ENCODE measurements around the gene LGSN.
"Not testable (repeated sequence)": the region's sequence is repeated elsewhere in the genome, so short reads cannot be mapped to it uniquely, and the experiment has no call there.

Gene LGSN

GRCh38 chr6:63303476-63303875 lies 16.3 kb downstream of the LGSN start:
- no peak for FAIRE-seq

DNA sequence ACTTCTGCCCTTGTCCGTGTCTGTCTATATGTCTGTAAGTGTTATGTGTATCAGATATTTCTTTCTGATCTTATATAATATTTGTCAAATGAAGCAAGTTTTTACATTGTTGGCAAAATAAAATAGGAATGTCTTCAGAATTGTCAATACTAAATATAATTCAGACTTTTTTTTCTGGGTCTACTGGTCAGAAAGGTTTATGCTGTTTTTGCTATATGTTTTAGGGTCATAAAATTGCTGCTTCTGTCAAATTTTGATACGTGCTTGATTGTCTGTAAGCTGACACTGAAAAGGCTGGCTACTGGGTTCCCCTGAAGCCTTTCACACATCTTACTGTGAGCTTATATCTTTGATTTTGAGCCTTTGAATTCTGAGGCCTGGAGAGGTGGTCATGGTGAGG lies 20.1 kb downstream of the LGSN start:
- no peak for FAIRE-seq

DNA sequence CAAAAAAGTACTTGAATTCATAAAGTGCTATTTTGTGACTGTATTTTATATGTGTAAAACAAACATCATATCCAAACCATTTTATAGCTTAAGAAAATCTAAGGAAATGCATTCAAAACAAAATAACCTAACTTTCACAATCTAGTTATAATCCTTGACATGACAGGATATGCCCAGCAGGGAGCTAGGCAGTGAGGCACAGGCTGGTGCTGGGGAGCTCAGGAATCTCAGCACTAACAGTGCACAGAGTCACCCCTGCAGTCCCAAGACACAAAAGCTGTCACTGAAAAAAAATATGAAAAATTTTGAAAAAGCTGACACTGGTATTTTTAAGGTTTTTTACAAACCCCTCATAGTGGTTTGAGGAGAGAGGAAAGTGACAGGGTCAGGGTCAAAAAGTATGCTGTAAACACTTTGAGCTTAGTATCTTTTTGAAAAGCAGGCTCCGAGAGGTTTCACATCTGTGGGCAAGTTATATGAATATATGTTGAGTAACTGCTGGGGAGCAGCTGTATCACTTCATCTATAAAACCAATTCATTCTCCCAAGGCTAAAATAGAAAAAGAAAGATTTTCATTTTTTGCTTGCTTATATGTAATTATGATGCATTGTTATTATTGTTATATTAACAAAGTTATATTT lies 24.1 kb downstream of the LGSN start:
- no peak for FAIRE-seq

- no peak for FAIRE-seq
Observed at GRCh38 chr6:63290492-63291058, 29.2 kb downstream of the LGSN start.

GRCh38 chr6:63289269-63289872 lies 30.4 kb downstream of the LGSN start:
- FAIRE-seq, result no peak

- FAIRE-seq, result no peak
Observed at GRCh38 chr6:63280639-63281180, 39.1 kb downstream of the LGSN start.

- no peak for FAIRE-seq
Observed at GRCh38 chr6:63278916-63279315, 40.9 kb downstream of the LGSN start.

- no peak for FAIRE-seq
Observed at GRCh38 chr6:63275953-63276352, 43.8 kb downstream of the LGSN start.

DNA sequence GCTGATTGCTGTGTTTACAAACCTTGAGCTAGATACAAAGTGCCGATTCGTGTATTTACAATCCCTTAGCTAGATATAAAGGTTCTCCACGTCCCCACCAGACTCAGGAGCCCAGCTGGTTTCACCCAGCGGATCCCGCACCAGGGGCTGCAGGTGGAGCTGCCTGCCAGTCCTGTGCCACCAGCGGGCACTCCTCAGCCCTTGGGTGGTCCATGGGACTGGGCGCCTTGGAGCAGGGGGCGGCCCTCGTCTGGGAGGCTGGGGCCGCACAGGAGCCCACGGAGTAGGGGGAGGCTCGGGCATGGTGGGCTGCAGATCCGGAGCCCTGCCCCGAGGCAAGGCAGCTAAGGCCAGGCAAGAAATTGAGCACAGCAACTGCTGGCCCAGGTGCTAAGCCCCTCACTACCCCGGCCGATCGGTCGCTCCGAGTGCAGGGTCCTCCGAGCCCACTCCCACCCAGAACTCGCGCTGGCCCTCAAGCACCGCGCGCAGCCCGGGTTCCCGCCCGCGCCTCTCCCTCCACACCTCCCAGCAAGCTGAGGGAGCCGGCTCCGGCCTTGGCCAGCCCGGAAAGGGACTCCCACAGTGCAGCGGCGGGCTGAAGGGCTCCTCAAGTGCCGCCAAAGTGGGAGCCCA lies 44.9 kb downstream of the LGSN start:
- FAIRE-seq, result not testable (repeated sequence)

DNA sequence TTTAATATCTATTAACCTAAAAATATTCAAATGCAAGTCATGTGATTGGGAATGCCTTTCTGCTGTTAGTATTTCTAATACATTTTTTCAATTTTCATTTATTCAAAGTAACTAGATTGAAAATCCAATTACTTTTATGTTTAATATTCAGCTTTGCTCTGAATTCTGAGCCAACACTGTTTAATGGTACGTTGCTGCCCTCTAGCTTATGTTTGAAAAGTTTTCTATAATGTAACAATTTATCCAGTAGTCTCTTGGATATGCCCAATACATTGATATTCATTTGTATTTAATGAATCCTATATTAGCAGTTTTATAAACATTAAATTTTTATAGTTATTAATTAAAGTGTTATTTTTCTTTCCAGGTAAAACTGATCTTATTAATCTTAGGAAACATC lies 47.4 kb downstream of the LGSN start:
- FAIRE-seq, result peak; percentile 63

- no peak for FAIRE-seq
Observed at GRCh38 chr6:63269470-63269869, 50.3 kb downstream of the LGSN start.

- FAIRE-seq, result no peak
Observed at GRCh38 chr6:63268574-63268973, 51.2 kb downstream of the LGSN start.

DNA sequence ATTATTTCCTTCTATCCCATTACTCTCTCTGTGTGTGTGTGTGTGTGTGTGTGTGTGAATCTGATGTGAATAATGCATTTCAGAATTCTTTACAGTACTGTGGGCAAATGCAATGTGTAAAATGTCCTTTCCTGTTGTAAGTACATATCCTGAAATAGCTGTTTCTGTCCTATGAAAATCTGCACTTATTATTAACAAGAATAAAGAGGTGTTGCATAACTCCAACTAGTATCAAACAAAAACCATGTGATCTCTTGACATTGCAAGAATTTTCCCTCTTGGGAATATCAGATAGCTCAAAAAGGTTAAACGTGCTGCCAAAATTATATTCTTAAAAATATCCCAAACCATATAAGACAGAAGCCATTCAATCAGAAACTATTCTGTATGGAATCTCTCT lies 52.0 kb downstream of the LGSN start:
- no peak for FAIRE-seq

- no peak for FAIRE-seq
Observed at GRCh38 chr6:63267046-63267445, 52.7 kb downstream of the LGSN start.

DNA sequence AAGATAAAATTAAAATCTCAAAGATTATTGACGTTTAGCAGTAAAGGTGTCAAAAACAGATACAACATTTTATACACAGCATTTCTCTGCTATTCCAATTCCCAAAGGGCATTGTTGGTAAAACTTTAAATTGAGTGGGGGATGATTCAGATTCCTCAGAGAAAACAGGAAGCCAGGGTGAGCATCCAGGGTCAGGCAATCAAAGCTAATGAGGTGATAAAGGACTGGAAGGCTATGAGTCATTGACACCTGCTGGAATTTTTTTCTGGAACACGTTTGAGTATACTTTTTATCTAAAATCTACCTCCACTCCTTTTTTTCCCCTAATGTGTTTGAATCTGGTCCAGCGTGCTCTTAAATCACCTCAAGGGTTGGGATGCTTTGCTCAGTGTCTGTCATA lies 56.3 kb downstream of the LGSN start:
- FAIRE-seq, result no peak

DNA sequence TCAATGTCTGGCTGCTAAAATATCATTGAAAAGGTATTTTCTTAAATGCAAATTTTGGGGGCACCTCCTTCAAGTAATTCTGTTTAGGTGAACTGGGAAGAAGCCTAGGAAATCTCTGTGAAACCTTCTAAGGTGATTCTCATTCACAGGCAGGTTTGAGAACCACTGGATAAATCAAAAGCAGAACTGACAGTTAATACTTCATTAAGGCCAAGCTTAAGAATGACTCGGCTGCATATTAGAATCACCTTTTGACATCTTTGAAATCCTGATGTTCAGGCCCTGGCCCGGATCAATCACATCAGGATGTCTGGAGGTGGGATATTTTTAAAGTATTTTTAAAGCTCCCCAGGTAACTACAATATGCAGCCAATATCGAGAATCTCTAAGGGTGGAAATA lies 58.0 kb downstream of the LGSN start:
- FAIRE-seq, result no peak

GRCh38 chr6:63259153-63259552 lies 60.6 kb downstream of the LGSN start:
- no peak for FAIRE-seq

DNA sequence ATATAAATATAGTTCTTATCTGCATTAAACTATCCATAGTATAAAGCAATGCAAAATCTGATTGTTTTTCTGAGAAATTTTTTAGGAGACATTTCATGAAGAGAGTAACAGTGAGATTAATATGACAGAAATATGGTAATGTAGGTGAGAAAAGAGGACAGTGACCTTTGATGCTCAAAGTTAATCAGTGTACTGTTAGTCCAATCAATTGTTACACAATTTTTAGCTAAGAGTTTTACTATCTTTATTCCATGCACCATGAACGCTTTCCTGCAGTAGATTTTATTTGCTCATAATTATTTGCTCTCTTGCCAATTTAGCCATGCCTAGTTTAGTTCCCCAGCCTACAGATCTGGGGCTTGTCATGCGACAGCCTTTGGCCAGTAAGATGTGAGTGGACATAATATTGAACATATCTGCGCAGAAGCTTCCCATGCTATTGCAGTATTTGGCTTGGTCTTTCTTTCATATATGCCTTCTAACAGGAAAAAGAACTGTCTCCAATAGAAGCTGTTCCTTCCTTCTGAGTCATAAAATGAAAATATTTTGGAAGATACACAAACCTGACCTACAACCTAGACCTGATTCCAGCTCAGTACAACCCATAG lies 69.8 kb downstream of the LGSN start:
- no peak for FAIRE-seq

DNA sequence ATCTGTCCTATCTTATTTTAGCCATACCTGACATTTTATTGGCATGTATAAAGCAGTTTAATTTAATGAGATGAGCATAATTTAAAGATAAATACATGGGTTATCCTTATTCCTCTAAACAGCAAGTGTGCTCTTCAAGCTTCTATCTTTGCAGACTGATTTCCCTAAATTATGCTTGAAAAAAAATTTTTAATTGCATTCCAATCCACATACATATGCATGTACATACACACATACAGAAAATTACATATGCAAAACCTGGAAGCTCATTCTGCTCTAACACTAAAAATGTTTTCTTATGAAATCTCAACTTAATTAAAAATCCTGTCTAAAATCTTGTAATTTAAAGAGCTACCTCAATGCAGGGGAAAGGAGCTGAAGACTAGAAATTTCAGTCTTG lies 73.2 kb downstream of the LGSN start:
- no peak for FAIRE-seq

- no peak for FAIRE-seq
Observed at GRCh38 chr6:63245909-63246308, 73.9 kb downstream of the LGSN start.

DNA sequence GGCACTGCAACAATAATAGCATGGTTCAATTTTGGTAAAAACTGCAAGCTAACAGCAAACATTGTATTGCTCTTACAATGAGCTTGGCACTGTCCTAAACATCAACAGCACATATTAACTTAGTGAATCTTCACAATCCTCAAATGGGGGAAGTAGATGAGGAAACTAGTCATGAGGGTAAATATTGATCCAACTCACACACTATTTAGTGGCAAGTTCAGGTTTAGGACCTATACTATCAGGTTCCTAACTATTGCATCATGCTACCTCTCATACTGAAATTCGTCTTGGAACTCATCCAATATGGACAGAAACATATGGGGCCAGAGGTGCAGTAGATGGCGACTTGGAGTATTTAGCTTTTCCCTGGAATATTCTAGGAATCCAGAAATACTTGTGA lies 74.4 kb downstream of the LGSN start:
- FAIRE-seq, result no peak

GRCh38 chr6:63236398-63236817 lies 83.4 kb downstream of the LGSN start:
- FAIRE-seq, result no peak

DNA sequence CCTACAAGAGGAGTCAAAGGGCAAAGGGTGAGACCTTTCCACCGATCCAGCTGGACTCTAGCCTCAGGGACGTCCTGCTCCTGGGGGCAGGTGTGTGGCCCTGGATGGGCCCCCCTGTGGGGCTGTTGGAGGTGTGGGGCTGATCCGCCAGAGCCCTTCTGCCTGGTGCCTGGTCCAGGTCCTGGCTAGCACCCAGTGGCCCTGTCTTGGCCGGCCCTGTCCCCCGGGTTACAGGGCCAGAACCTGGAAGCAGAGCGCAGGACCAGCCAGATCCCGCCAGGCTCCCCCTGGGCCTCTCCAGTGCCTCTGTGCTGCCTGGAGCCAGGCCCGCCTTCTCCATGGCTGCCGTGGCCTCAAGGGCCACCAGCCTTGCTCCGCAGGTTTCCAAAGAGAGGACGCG lies 89.3 kb downstream of the LGSN start:
- not testable (repeated sequence) for FAIRE-seq

GRCh38 chr6:63230027-63230426 lies 89.8 kb downstream of the LGSN start:
- FAIRE-seq, result not testable (repeated sequence)

All from G401.6 (cell line).